HepG2 (cell line): ENCODE data around the gene DLX4. TPM values are rescaled to one million over a fixed set of nuclear protein-coding genes. Genes with fewer than 3 reads are reported as not detected.

Source experiments
- ATAC-seq: fragments of 200-7000 bp; cut with Tn5 transposase; 3 replicates; pipeline ENCODE4 v1.9.1; 2020; ENCODE audit warnings: mild to moderate bottlenecking, moderate library complexity
- BruUV-seq: library from RNA; stranded (reverse); fragments of 400-500 nt; replicated peaks from 2 replicates; lab custom pipeline; 2021; lab: Mats Ljungman, UMichigan
- CTCF ChIA-PET: fragments of 300-600 bp; formaldehyde crosslinking; extraction: SDS; loops from one replicate; lab custom pipeline; 2021; ENCODE audit warnings: low total read pairs, inconsistent platforms, low intra/inter-chr PET ratio; lab: Yijun Ruan, JAX
- POLR2A ChIA-PET: fragments of 350-600 bp; sonication (Branson Sonifier 250); formaldehyde crosslinking; loops from one replicate; lab custom pipeline; 2020; ENCODE audit warnings: antibody characterized with exemption, inconsistent platforms; lab: Yijun Ruan, JAX
- DNase-seq: peaks from one replicate; pipeline ENCODE4 v3.0.0-alpha.2; 2015; ENCODE audit warnings: low spot score
- FAIRE-seq: peaks from 3 replicates; lab custom pipeline; 2011; peaks lifted over from hg19 to GRCh38; lab: Jason Lieb, UNC
- H2AFZ ChIP-seq: one replicate; pipeline ENCODE4 v1.6.1; 2011; ENCODE audit warnings: low read length, inconsistent platforms
- H3K27ac ChIP-seq: fragments of 300-600 bp; 3 replicates; pipeline ENCODE4 v1.8.0; 2011; ENCODE audit warnings: mixed run types, mild to moderate bottlenecking, mixed read lengths, low read length, inconsistent platforms; ENCODE audit not compliant: insufficient read depth; ENCODE audit errors: extremely low read length
- H3K27me3 ChIP-seq, 2 experiments: fragments of 200-600 bp in 1 of 2; 2 replicates in 1 of 2; 3 replicates in 1 of 2; pipeline versions ENCODE4 v1.6.0 to v1.8.0; 2011; ENCODE audit warnings: low read length in 2 of 2, mild to moderate bottlenecking in 2 of 2, moderate library complexity in 2 of 2, inconsistent platforms in 1 of 2; ENCODE audit not compliant: insufficient read depth in 2 of 2, control insufficient read depth in 1 of 2
- H3K36me3 ChIP-seq, 2 experiments: fragments of 200-600 bp in 1 of 2; replicated peaks in 1 of 2; 2 replicates in 1 of 2; 3 replicates in 1 of 2; pipeline versions ENCODE4 v1.5.1 to v1.8.0; 2011; ENCODE audit warnings: low read length in 2 of 2, inconsistent platforms in 1 of 2; ENCODE audit not compliant: insufficient read depth in 2 of 2, control insufficient read depth in 1 of 2
- H3K4me1 ChIP-seq: 2 replicates; pipeline ENCODE4 v1.5.1; 2012; ENCODE audit warnings: low read length, inconsistent platforms; ENCODE audit not compliant: insufficient read depth
- H3K4me2 ChIP-seq: 2 replicates; pipeline ENCODE4 v1.6.0; 2011; ENCODE audit warnings: low read depth, low read length, inconsistent platforms
- H3K4me3 ChIP-seq, 3 experiments: fragments of 200-600 bp in 1 of 3; sonication (generic), shearing (Covaris generic) in 1 of 3; replicated peaks in 1 of 3; 2 replicates each; pipeline ENCODE4 v1.5.1; 2011 to 2016; ENCODE audit warnings: low read length in 3 of 3, inconsistent platforms in 2 of 3, low read depth in 2 of 3, mild to moderate bottlenecking in 2 of 3, control low read depth in 1 of 3, mixed read lengths in 1 of 3; ENCODE audit not compliant: insufficient read depth in 1 of 3
- H3K79me2 ChIP-seq: one replicate; pipeline ENCODE4 v1.6.1; 2011; ENCODE audit warnings: low read length, inconsistent platforms; ENCODE audit not compliant: insufficient read depth
- H3K9ac ChIP-seq: 2 replicates; pipeline ENCODE4 v1.6.0; 2011; ENCODE audit warnings: mild to moderate bottlenecking, low read depth, low read length, inconsistent platforms; ENCODE audit not compliant: insufficient read depth
- H3K9me3 ChIP-seq: 2 replicates; pipeline ENCODE4 v1.5.1; 2012; ENCODE audit warnings: mild to moderate bottlenecking, low read length
- H4K20me1 ChIP-seq: 2 replicates; pipeline ENCODE4 v1.6.0; 2011; ENCODE audit warnings: inconsistent platforms, mild to moderate bottlenecking, low read length, moderate library complexity; ENCODE audit not compliant: insufficient read depth
- BORCS8-MEF2B ChIP-seq: sonication (generic); formaldehyde crosslinking; IDR thresholded peaks from 2 replicates; pipeline ENCODE4 v1.8.0; 2022; ENCODE audit warnings: mild to moderate bottlenecking, missing genetic modification reagents
- HMG20A ChIP-seq: IDR thresholded peaks from 2 replicates; pipeline ENCODE4 v1.6.1; 2016; ENCODE audit warnings: borderline replicate concordance
- JDP2 ChIP-seq: sonication (generic); formaldehyde crosslinking; IDR thresholded peaks from 2 replicates; pipeline ENCODE4 v1.8.1; 2022; ENCODE audit warnings: missing genetic modification reagents, borderline replicate concordance
- PAX8 ChIP-seq: sonication (generic); formaldehyde crosslinking; IDR thresholded peaks from 2 replicates; pipeline ENCODE4 v1.8.0; 2022; ENCODE audit warnings: mild to moderate bottlenecking, missing genetic modification reagents, borderline replicate concordance
- RFX5 ChIP-seq: IDR thresholded peaks from 2 replicates; pipeline ENCODE4 v1.6.1; 2011; ENCODE audit warnings: low read depth, low read length, improper control_type of control experiment
- SAFB2 ChIP-seq: sonication (generic); formaldehyde crosslinking; IDR thresholded peaks from 2 replicates; pipeline ENCODE4 v1.5.1; 2020; ENCODE audit warnings: missing genetic modification reagents, low read depth, mild to moderate bottlenecking, borderline replicate concordance
- SIN3A ChIP-seq: IDR thresholded peaks from 2 replicates; pipeline ENCODE4 v1.6.1; 2011; ENCODE audit warnings: low read depth, mild to moderate bottlenecking, control low read depth, low read length, borderline replicate concordance
- TFAP4 ChIP-seq: sonication (generic); IDR thresholded peaks from 2 replicates; pipeline ENCODE4 v1.6.1; 2016; ENCODE audit warnings: low read depth, borderline replicate concordance
- TRIM22 ChIP-seq: fragments of 450-650 bp; IDR thresholded peaks from 2 replicates; pipeline ENCODE4 v1.6.1; 2017
- ZNF18 ChIP-seq: sonication (generic); formaldehyde crosslinking; IDR thresholded peaks from 2 replicates; pipeline ENCODE4 v1.8.0; 2022; ENCODE audit warnings: mild to moderate bottlenecking, missing genetic modification reagents; ENCODE audit not compliant: insufficient replicate concordance
- ZNF296 ChIP-seq: sonication (generic); formaldehyde crosslinking; conservative IDR thresholded peaks from 2 replicates; pipeline ENCODE4 v1.5.0; 2020; ENCODE audit warnings: mild to moderate bottlenecking, missing genetic modification reagents
- ZNF30 ChIP-seq: sonication (generic); formaldehyde crosslinking; IDR thresholded peaks from 2 replicates; pipeline ENCODE4 v1.5.0; 2020; ENCODE audit warnings: mild to moderate bottlenecking, missing genetic modification reagents
- ZNF333 ChIP-seq: sonication (generic); formaldehyde crosslinking; IDR thresholded peaks from 2 replicates; pipeline ENCODE4 v1.4.0; 2020; ENCODE audit warnings: mild to moderate bottlenecking, missing genetic modification reagents, borderline replicate concordance
- ZNF615 ChIP-seq: sonication (generic); formaldehyde crosslinking; IDR thresholded peaks from 2 replicates; pipeline ENCODE4 v1.5.0; 2020; ENCODE audit warnings: mild to moderate bottlenecking, missing genetic modification reagents, borderline replicate concordance
- ZNF772 ChIP-seq: sonication (generic); formaldehyde crosslinking; IDR thresholded peaks from 2 replicates; pipeline ENCODE4 v1.5.0; 2020; ENCODE audit warnings: mild to moderate bottlenecking, missing genetic modification reagents
- ZNF780A ChIP-seq: sonication (generic); formaldehyde crosslinking; IDR thresholded peaks from 2 replicates; pipeline ENCODE4 v1.8.0; 2022; ENCODE audit warnings: mild to moderate bottlenecking, missing genetic modification reagents, moderate library complexity
- WGBS: methylation state at CpG from one replicate; pipeline ENCODE4 v1.1.6; 2017; ENCODE audit warnings: low lambda C conversion rate; 5-methylcytosine and 5-hydroxymethylcytosine counted together
- in situ Hi-C: cut with HindIII; loops from 2 replicates; pipeline ENCODE4 v1.10.0; 2017; ENCODE audit warnings: low pct_unique_long_range_greater_than_20kb; ENCODE audit not compliant: extremely low pct_ligation_motif_present
- intact Hi-C: fragments of 100-400 bp; cut with micrococcal nuclease; formaldehyde crosslinking; loops from one replicate; pipeline ENCODE4 v1.10.0; 2022; ENCODE audit not compliant: unreplicated experiment
- polyA plus RNA-seq, 8 experiments: library from polyadenylated mRNA; depleted of rRNA in 3 of 8; stranded (reverse) in 7 of 8; unstranded in 1 of 8; fragments of >200 nt; fragmentation: Illumina TruSeq in 4 of 8; extraction: Trizol in 4 of 8; gene quantifications; 2 replicates each; pipeline versions ENCODE4 v1.2.1 to v1.2.3, GENCODE V29; 2011 to 2016; ENCODE audit warnings: low read depth in 4 of 8, missing spikeins in 1 of 8, mixed read lengths in 1 of 8; ENCODE audit not compliant: insufficient read depth in 1 of 8
- total RNA-seq, 5 experiments: library from RNA; depleted of rRNA; stranded (reverse); fragments of >200 nt; fragmentation: Illumina TruSeq; extraction: Trizol; gene quantifications; 2 replicates each; pipeline ENCODE4 v1.2.3, GENCODE V29; 2016; ENCODE audit warnings: low read depth in 1 of 5

The DLX4 gene
- total and polyA plus RNA-seq, 2 of the 13 experiments (the other 11 are each of a cell fraction or from before 2014, with no cell fraction given): 0.55 to 2.3 TPM

- intact Hi-C loops (no loop called here), in situ Hi-C loops (no loop called here)
- WGBS: 20% methylated on average over 5 of the region's 6 CpGs
- no peak overlapping the region for H3K9ac ChIP-seq
- no peak overlapping the region for H3K27ac ChIP-seq
- H3K79me2 ChIP-seq: no peaks in the 10 kb centered on the region
- H4K20me1 ChIP-seq: no peaks in the 10 kb centered on the region
- no peak for DNase-seq
- FAIRE-seq: no peak
- ChIA-PET POLR2A (no interaction called here), CTCF (no interaction called here)
- H3K9me3 ChIP-seq: no peaks in the 10 kb centered on the region
- no TSS peak for BruUV-seq
- H3K4me2 ChIP-seq: no peak overlapping the region
- H3K4me3 ChIP-seq: no peak overlapping the region
- TF ChIP-seq TFAP4 (no peak), ZNF780A (CRISPR knock-in tag) (no peak), HMG20A (CRISPR knock-in tag) (no peak), SAFB2 (CRISPR knock-in tag) (no peak), BORCS8-MEF2B (CRISPR knock-in tag) (no peak), RFX5 (no peak), SIN3A (no peak), JDP2 (no peak), ZNF772 (CRISPR knock-in tag) (no peak), TRIM22 (no peak), PAX8 (CRISPR knock-in tag) (no peak), ZNF615 (CRISPR knock-in tag) (no peak), ZNF30 (CRISPR knock-in tag) (no peak), ZNF296 (CRISPR knock-in tag) (no peak), ZNF333 (CRISPR knock-in tag) (no peak), ZNF18 (CRISPR knock-in tag) (no peak)
- H3K36me3 ChIP-seq: no peaks in the 10 kb centered on the region
- H2AFZ ChIP-seq: no peak overlapping the region
- ATAC-seq: no peak
- H3K27me3 ChIP-seq: peaks cover 18 to 51% of the 10 kb centered on the region in 2 experiments
- H3K4me1 ChIP-seq: no peaks in the 10 kb centered on the region
Measured at GRCh38 chr17:49986396-49987289, 17.7 kb downstream of the DLX4 start.
